DOHH2 (cell line): ENCODE data around the gene CFAP298.

ENCODE experiments used
- CTCF ChIP-seq: fragments of 200-600 bp; sonication (generic); IDR thresholded peaks from one replicate; pipeline ENCODE4 v1.5.1; 2014; ENCODE audit warnings: antibody characterized with exemption, mild to moderate bottlenecking, low read depth, low read length; ENCODE audit not compliant: poor library complexity, severe bottlenecking
- EZH2phosphoT487 ChIP-seq: fragments of 200-600 bp; sonication (generic); IDR thresholded peaks from 2 replicates; pipeline ENCODE4 v1.6.1; 2017; ENCODE audit warnings: borderline replicate concordance, mild to moderate bottlenecking, antibody characterized with exemption, low read length, moderate library complexity, mixed read lengths

GRCh38 chr21:32613436-32614043 lies 1.4 kb upstream of the CFAP298 start:
- TF ChIP-seq CTCF, result no peak
- no peak for TF ChIP-seq EZH2phosphoT487
